Astrocyte of the hippocampus (primary cell): ENCODE results near the gene CDH22.

ENCODE experiments used
- DNase-seq: peaks from one replicate; pipeline ENCODE4 v3.0.0; 2011; ENCODE audit warnings: low read depth, low spot score

The CDH22 gene

GRCh38 chr20:46324379-46324778 is 16.1 kb upstream of the CDH22 start:
- no peak for DNase-seq

- DNase-seq, result no peak
Observed at GRCh38 chr20:46323557-46323956, 15.3 kb upstream of the CDH22 start.

GRCh38 chr20:46322641-46323040 is 14.3 kb upstream of the CDH22 start:
- no peak for DNase-seq

GRCh38 chr20:46317685-46318177 is 9.4 kb upstream of the CDH22 start:
- DNase-seq, result no peak

GRCh38 chr20:46316984-46317684 is 8.8 kb upstream of the CDH22 start:
- DNase-seq, result no peak

- no peak for DNase-seq
Observed at GRCh38 chr20:46315311-46315710, 7.0 kb upstream of the CDH22 start.

- no peak for DNase-seq
Observed at GRCh38 chr20:46312945-46313861, 4.9 kb upstream of the CDH22 start.

- DNase-seq, result peak; percentile 17
Observed at GRCh38 chr20:46312075-46312944, 4.0 kb upstream of the CDH22 start.

- no peak for DNase-seq
Observed at GRCh38 chr20:46311719-46312074, 3.4 kb upstream of the CDH22 start.

GRCh38 chr20:46311039-46311650 is 2.8 kb upstream of the CDH22 start:
- no peak for DNase-seq

- DNase-seq, result no peak
Observed at GRCh38 chr20:46309945-46310344, 1.6 kb upstream of the CDH22 start.

- DNase-seq, result no peak
Observed at GRCh38 chr20:46307999-46308257, 370 bp downstream of the CDH22 start.

GRCh38 chr20:46307139-46307998 is 929 bp downstream of the CDH22 start:
- peak; percentile 54 for DNase-seq

GRCh38 chr20:46306743-46307138 is 1.6 kb downstream of the CDH22 start:
- DNase-seq, result no peak

GRCh38 chr20:46305973-46306360 is 2.3 kb downstream of the CDH22 start:
- no peak for DNase-seq

GRCh38 chr20:46305331-46305972 is 2.8 kb downstream of the CDH22 start:
- peak; percentile 18 for DNase-seq

- DNase-seq, result no peak
Observed at GRCh38 chr20:46304852-46305251, 3.4 kb downstream of the CDH22 start.

- peak; percentile 37 for DNase-seq
Observed at GRCh38 chr20:46304361-46304760, 3.9 kb downstream of the CDH22 start.

- no peak for DNase-seq
Observed at GRCh38 chr20:46303176-46303956, 4.9 kb downstream of the CDH22 start.
